LoVo (cell line): ENCODE data around the gene KRI1.
"Not testable (repeated sequence)": the region's sequence is repeated elsewhere in the genome, so short reads cannot be mapped to it uniquely, and the experiment has no call there.

ENCODE experiments used
- DNase-seq: peaks from one replicate; pipeline ENCODE4 v3.0.0-alpha.2; 2016; ENCODE audit warnings: low spot score

The KRI1 gene

GRCh38 chr19:10575011-10575716 lies 9.4 kb upstream of the KRI1 start:
- DNase-seq, result no peak

GRCh38 chr19:10574462-10574861 lies 8.7 kb upstream of the KRI1 start:
- DNase-seq, result no peak

- not testable (repeated sequence) for DNase-seq
Observed at GRCh38 chr19:10573793-10574192, 8.0 kb upstream of the KRI1 start.

- peak; percentile 99 for DNase-seq
Observed at GRCh38 chr19:10568826-10569651, 3.2 kb upstream of the KRI1 start, which contains the start of gene CDKN2D. Gene CDKN2D (minus strand): TSS chr19:10568979. CDS start chr19:10568653, 326 bp downstream.

GRCh38 chr19:10568062-10568825 lies 2.4 kb upstream of the KRI1 start:
- peak; percentile 29 for DNase-seq

GRCh38 chr19:10567656-10568055 lies 1.8 kb upstream of the KRI1 start:
- no peak for DNase-seq

- no peak for DNase-seq
Observed at GRCh38 chr19:10566658-10567410, 1.0 kb upstream of the KRI1 start.

GRCh38 chr19:10566408-10566657 lies 523 bp upstream of the KRI1 start:
- no peak for DNase-seq

- peak; percentile 51 for DNase-seq
Observed at GRCh38 chr19:10565028-10565566, 713 bp downstream of the KRI1 start.

- DNase-seq, result no peak
Observed at GRCh38 chr19:10562609-10563008, 3.2 kb downstream of the KRI1 start.

- no peak for DNase-seq
Observed at GRCh38 chr19:10560154-10560553, 5.7 kb downstream of the KRI1 start.

GRCh38 chr19:10557603-10558197 lies 8.1 kb downstream of the KRI1 start:
- no peak for DNase-seq

GRCh38 chr19:10555610-10555973 lies 10.2 kb downstream of the KRI1 start:
- DNase-seq, result no peak

- DNase-seq, result no peak
Observed at GRCh38 chr19:10554760-10555609, 10.8 kb downstream of the KRI1 start.

- DNase-seq, result no peak
Observed at GRCh38 chr19:10553943-10554381, 11.8 kb downstream of the KRI1 start.

GRCh38 chr19:10553087-10553667 lies 12.6 kb downstream of the KRI1 start:
- DNase-seq, result no peak

GRCh38 chr19:10552510-10553053 lies 13.2 kb downstream of the KRI1 start:
- DNase-seq, result no peak

GRCh38 chr19:10551698-10552301 lies 14.0 kb downstream of the KRI1 start:
- no peak for DNase-seq

GRCh38 chr19:10551006-10551405 lies 14.8 kb downstream of the KRI1 start:
- DNase-seq, result not testable (repeated sequence)
